ENCODE measurements around the gene ZNF358. TPM values are rescaled to one million over a fixed set of nuclear protein-coding genes. Genes with fewer than 3 reads are reported as not detected.
A peak's percentile ranks its signal among the peaks of the same experiment; 100 is the strongest.

The ZNF358 gene
- total RNA-seq, 4 donors from 2014 or later: 30.4 to 42.8 (median 36.9) TPM

- no peak for DNase-seq (ENCODE audit: low spot score in 2 of 2)
- intact Hi-C loops (cut with DNase I; ENCODE audit: low total_unique reads): no loop called here
- TF ChIP-seq CTCF (IDR thresholded peaks at IDR 0.05): no peak
- TF ChIP-seq POLR2A (IDR thresholded peaks at IDR 0.05): no peak
- 95% methylated on average over 37 to 41 of the region's 41 CpGs for WGBS, 2 donors
- H3K4me3 ChIP-seq (ENCODE audit: low read depth, poor library complexity, severe bottlenecking): no peak overlapping the region
Measured at GRCh38 chr19:7550169-7550770, 34.4 kb downstream of the ZNF358 start.

GRCh38 chr19:7550987-7551761, 35.3 kb downstream of the ZNF358 start:
- intact Hi-C loops (cut with DNase I; ENCODE audit: low total_unique reads): no loop called here
- 34 to 56% methylated on average over 31 of the region's 51 CpGs for WGBS, 2 donors
- DNase-seq (ENCODE audit: low spot score in 2 of 2): peak in 1 of 2 donors; percentile 29
- no peak overlapping the region for H3K4me3 ChIP-seq (ENCODE audit: low read depth, poor library complexity, severe bottlenecking)
- TF ChIP-seq CTCF (IDR thresholded peaks at IDR 0.05) (no peak), POLR2A (IDR thresholded peaks at IDR 0.05) (no peak)

GRCh38 chr19:7552781-7553180, 36.9 kb downstream of the ZNF358 start:
- TF ChIP-seq POLR2A (IDR thresholded peaks at IDR 0.05): no peak
- TF ChIP-seq CTCF (IDR thresholded peaks at IDR 0.05): no peak
- 72 to 97% methylated on average over 2 of the region's 2 CpGs for WGBS, 2 donors
- intact Hi-C loops (cut with DNase I; ENCODE audit: low total_unique reads): no loop called here
- no peak for DNase-seq (ENCODE audit: low spot score in 2 of 2)
- H3K4me3 ChIP-seq (ENCODE audit: low read depth, poor library complexity, severe bottlenecking): no peak overlapping the region

- intact Hi-C loops (cut with DNase I; ENCODE audit: low total_unique reads): no loop called here
- no peak overlapping the region for H3K4me3 ChIP-seq (ENCODE audit: low read depth, poor library complexity, severe bottlenecking)
- 93 to 94% methylated on average over 28 of the region's 28 CpGs for WGBS, 2 donors
- no peak for TF ChIP-seq POLR2A (IDR thresholded peaks at IDR 0.05)
- no peak for TF ChIP-seq CTCF (IDR thresholded peaks at IDR 0.05)
- DNase-seq (ENCODE audit: low spot score in 2 of 2): no peak
Measured at GRCh38 chr19:7554565-7554964, 38.7 kb downstream of the ZNF358 start.

GRCh38 chr19:7554990-7555864, 39.3 kb downstream of the ZNF358 start:
- no peak overlapping the region for H3K4me3 ChIP-seq (ENCODE audit: low read depth, poor library complexity, severe bottlenecking)
- TF ChIP-seq CTCF (IDR thresholded peaks at IDR 0.05) (no peak), POLR2A (IDR thresholded peaks at IDR 0.05) (no peak)
- intact Hi-C loops (cut with DNase I; ENCODE audit: low total_unique reads): no loop called here
- no peak for DNase-seq (ENCODE audit: low spot score in 2 of 2)
- WGBS, 2 donors: 75 to 83% methylated on average over 39 to 43 of the region's 62 CpGs

All from lower leg skin (tissue), 4 donors.